CD1c-positive myeloid dendritic cell (primary cell): ENCODE measurements around the gene PPARG.
A peak's percentile ranks its signal among the peaks of the same experiment; 100 is the strongest.
"Not testable (repeated sequence)": the region's sequence is repeated elsewhere in the genome, so short reads cannot be mapped to it uniquely, and the experiment has no call there.

Experiments
- DNase-seq: peaks from one replicate; pipeline ENCODE4 v3.0.0-alpha.2; 2016; ENCODE audit errors: extremely low spot score

The PPARG gene

GRCh38 chr3:12458901-12459300 is 170.0 kb downstream of the PPARG start:
- peak; percentile 74 for DNase-seq

GRCh38 chr3:12460127-12460526 is 171.3 kb downstream of the PPARG start:
- no peak for DNase-seq

- no peak for DNase-seq
Measured at GRCh38 chr3:12461097-12461649, 172.3 kb downstream of the PPARG start.

- DNase-seq, result peak; percentile 44
Measured at GRCh38 chr3:12462159-12462947, 173.5 kb downstream of the PPARG start.

GRCh38 chr3:12463686-12464085 is 174.8 kb downstream of the PPARG start:
- no peak for DNase-seq

- DNase-seq, result no peak
Measured at GRCh38 chr3:12464181-12464580, 175.3 kb downstream of the PPARG start.

- no peak for DNase-seq
Measured at GRCh38 chr3:12465151-12465835, 176.4 kb downstream of the PPARG start.

GRCh38 chr3:12465836-12466225 is 177.0 kb downstream of the PPARG start:
- DNase-seq, result no peak

GRCh38 chr3:12467746-12468145 is 178.9 kb downstream of the PPARG start:
- DNase-seq, result no peak

GRCh38 chr3:12468276-12468675 is 179.4 kb downstream of the PPARG start:
- no peak for DNase-seq

- DNase-seq, result no peak
Measured at GRCh38 chr3:12468757-12469156, 179.9 kb downstream of the PPARG start.

- not testable (repeated sequence) for DNase-seq
Measured at GRCh38 chr3:12469222-12469621, 180.4 kb downstream of the PPARG start.

- no peak for DNase-seq
Measured at GRCh38 chr3:12470111-12470510, 181.2 kb downstream of the PPARG start.

GRCh38 chr3:12470680-12471079 is 181.8 kb downstream of the PPARG start:
- DNase-seq, result no peak

- DNase-seq, result no peak
Measured at GRCh38 chr3:12471241-12471640, 182.4 kb downstream of the PPARG start.

- no peak for DNase-seq
Measured at GRCh38 chr3:12472000-12472610, 183.2 kb downstream of the PPARG start.

GRCh38 chr3:12472796-12473195 is 183.9 kb downstream of the PPARG start:
- DNase-seq, result no peak

- DNase-seq, result no peak
Measured at GRCh38 chr3:12473511-12473910, 184.6 kb downstream of the PPARG start.

GRCh38 chr3:12476238-12476897 is 187.5 kb downstream of the PPARG start:
- DNase-seq, result no peak

- no peak for DNase-seq
Measured at GRCh38 chr3:12477256-12477655, 188.4 kb downstream of the PPARG start.

GRCh38 chr3:12478326-12478725 is 189.5 kb downstream of the PPARG start:
- no peak for DNase-seq

GRCh38 chr3:12479198-12479597 is 190.3 kb downstream of the PPARG start:
- not testable (repeated sequence) for DNase-seq
